ENCODE data around the gene CD320.

Gene CD320

GRCh38 chr19:8262431-8262830 is 45.7 kb downstream of the CD320 start:
- H3K4me3 ChIP-seq (replicated peaks; ENCODE audit: low read depth, low read length), result no peak overlapping the region
- TF ChIP-seq CTCF (IDR thresholded peaks at IDR 0.05; ENCODE audit: low read depth, low read length, missing control alignments), result no peak
- DNase-seq (ENCODE audit: extremely low read depth, low read depth), result no peak

- H3K4me3 ChIP-seq (replicated peaks; ENCODE audit: low read depth, low read length), result no peak overlapping the region
- no peak for TF ChIP-seq CTCF (IDR thresholded peaks at IDR 0.05; ENCODE audit: low read depth, low read length, missing control alignments)
- DNase-seq (ENCODE audit: extremely low read depth, low read depth), result no peak
These were observed 46.3 kb downstream of the CD320 start for GRCh38 chr19:8261881-8262280.

GRCh38 chr19:8261347-8261746 is 46.8 kb downstream of the CD320 start:
- no peak for DNase-seq (ENCODE audit: extremely low read depth, low read depth)
- TF ChIP-seq CTCF (IDR thresholded peaks at IDR 0.05; ENCODE audit: low read depth, low read length, missing control alignments), result no peak
- H3K4me3 ChIP-seq (replicated peaks; ENCODE audit: low read depth, low read length), result no peak overlapping the region

- no peak for TF ChIP-seq CTCF (IDR thresholded peaks at IDR 0.05; ENCODE audit: low read depth, low read length, missing control alignments)
- no peak for DNase-seq (ENCODE audit: extremely low read depth, low read depth)
These were observed 48.3 kb downstream of the CD320 start for GRCh38 chr19:8259922-8260247.

GRCh38 chr19:8259142-8259921 is 48.8 kb downstream of the CD320 start:
- H3K4me3 ChIP-seq (replicated peaks; ENCODE audit: low read depth, low read length), result no peak overlapping the region
- DNase-seq (ENCODE audit: extremely low read depth, low read depth), result no peak
- no peak for TF ChIP-seq CTCF (IDR thresholded peaks at IDR 0.05; ENCODE audit: low read depth, low read length, missing control alignments)

More at GRCh38 chr19:8259922-8260247, 48.3 kb downstream of the CD320 start:
- H3K4me3 ChIP-seq (replicated peaks; ENCODE audit: low read depth, low read length), result no peak overlapping the region

GRCh38 chr19:8257052-8257443 is 51.1 kb downstream of the CD320 start:
- no peak for TF ChIP-seq CTCF (IDR thresholded peaks at IDR 0.05; ENCODE audit: low read depth, low read length, missing control alignments)
- DNase-seq (ENCODE audit: extremely low read depth, low read depth), result no peak
- H3K4me3 ChIP-seq (replicated peaks; ENCODE audit: low read depth, low read length), result no peak overlapping the region
